ENCODE results near the gene GCNA. TPM values are rescaled to one million over a fixed set of nuclear protein-coding genes. Genes with fewer than 3 reads are reported as not detected.
"Not testable (repeated sequence)": the region's sequence is repeated elsewhere in the genome, so short reads cannot be mapped to it uniquely, and the experiment has no call there.

Gene GCNA
- total RNA-seq, 6 experiments from 2014 or later: 0.37 to 1.7 (median 0.95) TPM

DNA sequence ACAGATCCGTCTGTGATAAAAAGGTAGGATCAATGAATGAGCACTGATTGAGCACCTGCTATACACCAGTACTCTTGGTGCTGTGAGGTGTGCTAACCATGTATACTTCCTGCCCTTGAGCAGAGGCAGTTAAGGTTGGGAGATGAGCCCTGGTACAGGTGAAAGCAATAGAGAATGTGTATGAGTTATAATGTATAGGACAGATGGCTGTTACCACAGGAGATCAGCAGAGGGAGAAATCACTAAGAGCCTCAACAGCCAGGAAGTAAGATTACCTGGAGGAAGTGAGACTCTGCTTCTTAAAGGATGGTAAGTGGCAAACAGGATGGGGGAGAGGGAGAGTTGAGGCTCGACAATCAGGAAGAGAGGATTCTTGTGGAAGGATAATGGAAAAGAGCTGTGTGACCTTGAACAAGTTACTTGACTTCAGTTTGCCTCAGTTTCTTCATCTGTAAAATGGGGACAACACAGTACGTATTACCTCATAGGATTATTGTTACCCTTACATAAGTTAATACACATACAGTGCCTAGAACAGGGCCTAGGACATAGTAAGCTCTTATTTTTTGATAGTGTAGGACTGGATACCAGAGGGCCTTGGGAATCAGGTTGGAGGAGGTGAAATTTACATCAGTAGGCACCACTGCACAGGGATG lies 31.0 kb downstream of the GCNA start:
- TF ChIP-seq POLR2A (IDR thresholded peaks at IDR 0.05): no peak
- TF ChIP-seq, protein P1, sequence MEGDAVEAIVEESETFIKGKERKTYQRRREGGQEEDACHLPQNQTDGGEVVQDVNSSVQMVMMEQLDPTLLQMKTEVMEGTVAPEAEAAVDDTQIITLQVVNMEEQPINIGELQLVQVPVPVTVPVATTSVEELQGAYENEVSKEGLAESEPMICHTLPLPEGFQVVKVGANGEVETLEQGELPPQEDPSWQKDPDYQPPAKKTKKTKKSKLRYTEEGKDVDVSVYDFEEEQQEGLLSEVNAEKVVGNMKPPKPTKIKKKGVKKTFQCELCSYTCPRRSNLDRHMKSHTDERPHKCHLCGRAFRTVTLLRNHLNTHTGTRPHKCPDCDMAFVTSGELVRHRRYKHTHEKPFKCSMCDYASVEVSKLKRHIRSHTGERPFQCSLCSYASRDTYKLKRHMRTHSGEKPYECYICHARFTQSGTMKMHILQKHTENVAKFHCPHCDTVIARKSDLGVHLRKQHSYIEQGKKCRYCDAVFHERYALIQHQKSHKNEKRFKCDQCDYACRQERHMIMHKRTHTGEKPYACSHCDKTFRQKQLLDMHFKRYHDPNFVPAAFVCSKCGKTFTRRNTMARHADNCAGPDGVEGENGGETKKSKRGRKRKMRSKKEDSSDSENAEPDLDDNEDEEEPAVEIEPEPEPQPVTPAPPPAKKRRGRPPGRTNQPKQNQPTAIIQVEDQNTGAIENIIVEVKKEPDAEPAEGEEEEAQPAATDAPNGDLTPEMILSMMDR (IDR thresholded peaks at IDR 0.05): no peak
- Histone ChIP-seq H3K9me3 (no peaks in the 10 kb centered on the region), H3K4me3 (no peak overlapping the region), H3K27ac (no peak overlapping the region), H3K36me3 (peaks cover 0 to 28% (median 9%) of the 10 kb centered on the region in 4 donors), H3K4me1 (no peaks in the 10 kb centered on the region), H3K27me3 (no peaks in the 10 kb centered on the region)
- ATAC-seq: no peak
- DNase-seq: no peak
- intact Hi-C loops (cut with DNase I): no loop called here
- WGBS (ENCODE audit: insufficient coverage, low coverage, low lambda C conversion rate, missing lambda C conversion rate): 62% methylated on average over 3 of the region's 3 CpGs

DNA sequence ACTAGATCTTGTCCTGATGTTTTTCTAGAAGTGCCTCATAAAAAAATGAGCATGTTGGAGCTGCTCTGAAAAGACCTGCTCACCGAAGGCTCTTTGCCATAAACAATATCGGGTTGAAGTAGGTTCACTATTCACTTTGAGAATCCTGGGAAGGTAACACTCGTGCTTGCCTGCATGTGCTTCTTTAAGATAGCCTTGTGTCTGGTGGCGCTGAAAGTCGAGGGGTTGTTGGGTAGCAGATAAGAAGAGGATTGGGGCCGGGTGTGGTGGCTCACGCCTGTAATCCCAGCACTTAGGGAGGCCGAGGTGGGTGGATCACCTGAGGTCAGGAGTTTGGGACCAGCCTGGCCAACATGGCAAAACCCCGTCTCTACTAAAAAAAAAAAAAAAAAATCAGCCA lies 33.5 kb downstream of the GCNA start:
- H3K9me3 ChIP-seq; H3K4me3 ChIP-seq; ATAC-seq; H3K27ac ChIP-seq; intact Hi-C loops (cut with DNase I); H3K4me1 ChIP-seq; DNase-seq; H3K27me3 ChIP-seq: not testable (repeated sequence)
- 77% methylated on average over 9 of the region's 9 CpGs for WGBS (ENCODE audit: insufficient coverage, low coverage, low lambda C conversion rate, missing lambda C conversion rate)
- peaks cover 0 to 18% (median 9%) of the 10 kb centered on the region in 4 donors for H3K36me3 ChIP-seq

DNA sequence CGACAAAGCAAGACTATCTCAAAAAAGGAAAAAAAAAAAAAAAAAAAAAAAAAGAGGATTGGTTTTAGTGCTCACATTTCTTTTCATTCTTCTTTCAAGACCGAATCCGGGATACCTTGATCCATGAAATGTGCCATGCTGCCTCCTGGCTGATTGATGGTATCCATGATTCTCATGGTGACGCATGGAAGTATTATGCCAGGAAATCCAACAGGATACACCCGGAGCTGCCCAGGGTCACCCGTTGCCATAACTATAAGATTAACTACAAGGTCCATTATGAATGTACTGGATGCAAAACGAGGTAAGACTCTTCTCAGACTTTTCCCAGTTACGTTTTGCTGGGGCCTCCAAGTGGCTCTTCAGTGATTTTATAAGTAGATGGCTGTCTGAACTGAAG lies 34.0 kb downstream of the GCNA start:
- peaks cover 0 to 18% (median 9%) of the 10 kb centered on the region in 4 donors for H3K36me3 ChIP-seq
- DNase-seq (no peak), ATAC-seq (no peak)
- intact Hi-C loops (cut with DNase I): no loop called here
- H3K27ac ChIP-seq: no peak overlapping the region
- H3K9me3 ChIP-seq: no peaks in the 10 kb centered on the region
- WGBS (ENCODE audit: insufficient coverage, low coverage, low lambda C conversion rate, missing lambda C conversion rate): 64% methylated on average over 6 of the region's 8 CpGs
- no peaks in the 10 kb centered on the region for H3K4me1 ChIP-seq
- H3K4me3 ChIP-seq: no peak overlapping the region
- H3K27me3 ChIP-seq: no peaks in the 10 kb centered on the region
- TF ChIP-seq, protein P1 (IDR thresholded peaks at IDR 0.05): no peak
- no peak for TF ChIP-seq POLR2A (IDR thresholded peaks at IDR 0.05)

DNA sequence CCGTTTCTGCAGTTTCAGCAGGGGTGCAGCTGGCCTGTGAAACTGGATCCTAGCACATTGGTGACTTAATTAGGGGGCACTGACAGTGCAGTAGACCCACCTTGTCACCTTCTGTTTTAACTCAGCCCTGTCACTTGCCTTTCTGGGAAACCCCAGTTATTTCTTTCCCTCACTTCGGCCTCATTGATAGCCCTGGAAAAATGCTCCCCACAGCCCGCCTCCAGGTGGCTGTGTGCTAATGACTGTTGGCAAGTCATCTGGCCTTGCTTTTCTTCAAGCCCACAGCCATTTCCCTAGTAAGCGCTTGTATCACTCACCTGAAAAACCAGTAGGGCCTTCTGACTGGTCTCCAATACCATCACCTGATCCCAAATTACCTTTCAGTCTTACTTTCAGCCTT lies 36.8 kb downstream of the GCNA start:
- no peaks in the 10 kb centered on the region for H3K4me1 ChIP-seq

DNA sequence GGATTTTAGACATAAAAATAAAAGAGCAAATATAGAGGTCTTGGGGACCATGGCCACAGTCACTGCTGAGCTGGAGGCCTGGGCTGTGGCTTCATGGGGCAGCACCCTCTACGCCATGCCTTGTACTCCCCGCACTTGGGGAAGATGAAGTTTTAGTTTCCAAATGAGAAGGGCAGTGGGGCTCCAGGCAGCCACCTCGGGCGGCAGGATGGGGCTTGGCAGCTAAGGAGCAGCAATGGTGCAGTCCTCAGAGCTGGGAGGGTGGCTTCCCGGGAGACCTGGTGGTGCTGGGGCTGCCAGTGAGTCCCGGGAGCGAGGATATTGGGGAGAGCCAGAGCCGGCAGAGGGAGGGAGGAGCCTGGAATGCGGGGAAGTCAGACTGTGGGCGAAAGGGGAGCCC lies 37.7 kb downstream of the GCNA start:
- H3K4me3 ChIP-seq: no peak overlapping the region
- no peaks in the 10 kb centered on the region for H3K27me3 ChIP-seq
- no peaks in the 10 kb centered on the region for H3K4me1 ChIP-seq
- H3K36me3 ChIP-seq: peaks cover 0 to 5% (median 0%) of the 10 kb centered on the region in 4 donors
- H3K9me3 ChIP-seq: no peaks in the 10 kb centered on the region
- WGBS (ENCODE audit: insufficient coverage, low coverage, low lambda C conversion rate, missing lambda C conversion rate): 61% methylated on average over 5 of the region's 10 CpGs
- no peak overlapping the region for H3K27ac ChIP-seq
- intact Hi-C loops (cut with DNase I): no loop called here
- DNase-seq (no peak), ATAC-seq (no peak)
- TF ChIP-seq POLR2A (IDR thresholded peaks at IDR 0.05): no peak
- TF ChIP-seq, protein P1 (IDR thresholded peaks at IDR 0.05): no peak

More for the DNA sequence above, 36.8 kb downstream of the GCNA start:
- ATAC-seq (no peak), DNase-seq (no peak)
- Histone ChIP-seq H3K27ac (no peak overlapping the region), H3K27me3 (no peaks in the 10 kb centered on the region), H3K36me3 (peaks cover 0 to 11% (median 0%) of the 10 kb centered on the region in 4 donors), H3K9me3 (no peaks in the 10 kb centered on the region), H3K4me3 (no peak overlapping the region)
- TF ChIP-seq POLR2A (IDR thresholded peaks at IDR 0.05): no peak
- TF ChIP-seq, protein P1 (IDR thresholded peaks at IDR 0.05): no peak
- 58% methylated on average over 4 of the region's 4 CpGs for WGBS (ENCODE audit: insufficient coverage, low coverage, low lambda C conversion rate, missing lambda C conversion rate)
- intact Hi-C loops (cut with DNase I): no loop called here
